Stimulated activated CD4-positive, alpha-beta T cell treated with anti-CD3 and anti-CD28 coated beads, Interleukin-4, amount 100 ng/mL, for 4 hours (primary cell): ENCODE results near the gene PLCB1.
"Not testable (repeated sequence)": the region's sequence is repeated elsewhere in the genome, so short reads cannot be mapped to it uniquely, and the experiment has no call there.

Experiments used
- DNase-seq, 2 experiments: peaks; one replicate each; pipeline ENCODE4 v3.0.0-alpha.2; 2020

PLCB1 gene

DNA sequence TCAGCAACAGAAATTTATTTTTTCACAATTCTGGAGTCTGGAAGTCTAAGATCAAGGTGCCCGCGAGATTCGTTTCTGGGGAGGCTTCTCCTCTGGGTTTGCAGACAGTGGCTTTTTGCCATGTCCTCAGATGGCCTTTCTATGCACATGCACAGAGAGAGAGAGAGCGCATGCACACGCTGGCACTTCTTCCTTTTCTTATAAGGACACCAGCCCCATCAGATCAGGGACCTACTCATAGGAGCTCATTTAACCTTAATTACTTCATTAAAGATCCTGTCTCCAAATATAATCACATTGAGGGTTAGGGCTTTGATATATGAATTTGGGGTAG lies 676.1 kb downstream of the PLCB1 start:
- DNase-seq: no peak

DNA sequence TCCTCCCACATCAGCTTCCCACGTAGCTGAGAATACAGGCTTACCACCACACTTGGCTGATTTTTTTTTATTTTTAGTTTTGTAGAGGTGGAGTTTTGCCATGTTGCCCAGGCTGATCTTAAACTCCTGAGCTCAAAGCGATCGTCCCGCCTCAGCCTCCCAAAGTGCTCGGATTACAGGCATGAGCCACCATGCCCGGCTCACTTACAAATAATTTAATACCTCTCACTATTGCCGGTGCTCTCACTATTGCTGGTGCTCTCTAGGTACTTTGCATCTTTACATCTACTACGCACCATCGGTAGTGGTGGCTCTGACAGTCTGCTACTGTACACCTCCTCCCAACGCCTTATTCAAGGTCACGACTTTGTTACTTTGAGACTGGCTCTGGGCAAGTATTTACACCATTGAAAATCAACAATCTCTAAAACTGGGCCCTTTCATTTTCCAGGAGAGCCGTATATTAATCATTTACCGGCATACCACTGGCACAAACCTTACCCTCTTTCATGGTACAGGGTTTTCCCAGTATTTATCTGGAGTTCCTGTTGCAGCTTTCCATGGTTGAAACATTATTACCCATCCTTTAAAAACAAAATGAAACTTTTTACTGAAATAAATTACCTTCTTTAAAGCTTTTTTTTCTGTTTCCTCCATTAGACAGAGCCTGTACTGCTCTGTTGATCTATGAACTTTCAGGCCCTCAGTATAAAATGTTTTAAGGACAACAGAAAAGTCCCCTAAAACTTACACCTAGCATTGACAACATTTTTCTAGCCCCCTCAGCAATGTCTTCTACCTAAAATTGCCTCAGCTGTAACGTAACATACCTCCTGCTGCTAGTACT lies 677.3 kb downstream of the PLCB1 start:
- DNase-seq: no peak

DNA sequence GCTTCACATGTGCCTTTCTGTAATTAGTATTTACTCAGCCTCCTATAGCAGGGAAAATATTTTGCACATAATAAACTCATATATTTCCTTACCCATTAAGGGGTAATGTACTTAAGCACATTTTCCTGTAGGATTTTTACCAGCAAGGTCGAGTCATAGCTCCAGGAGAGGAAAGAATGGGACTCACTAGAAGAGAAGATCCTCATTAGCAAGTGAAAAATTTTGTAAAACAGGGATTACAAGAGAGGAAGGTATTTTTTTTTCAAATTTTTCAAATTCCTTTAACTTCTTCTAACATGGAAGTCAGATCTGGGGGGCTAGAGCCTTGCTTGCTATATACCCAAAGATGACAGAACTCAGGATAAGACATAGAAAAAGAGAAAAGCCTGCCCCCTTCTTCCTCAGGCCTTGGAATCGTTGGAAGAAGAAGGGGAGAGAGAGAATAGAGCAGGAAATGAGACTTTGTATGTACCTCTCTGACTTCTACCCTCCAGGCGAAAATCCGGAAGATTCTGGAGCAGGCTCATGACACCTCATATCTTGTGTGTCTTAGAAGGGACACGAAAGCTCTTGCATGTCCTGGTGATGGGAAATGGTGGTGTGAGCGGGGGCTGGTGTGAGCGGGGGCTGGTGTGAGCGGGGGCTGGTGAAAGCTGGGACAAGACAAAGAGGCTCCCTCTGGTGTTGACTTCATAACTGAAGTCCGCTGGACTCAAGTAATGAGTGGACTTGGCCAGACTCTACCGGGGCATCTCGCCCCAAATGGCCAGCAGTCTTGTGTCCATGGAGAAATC lies 679.9 kb downstream of the PLCB1 start:
- no peak for DNase-seq

DNA sequence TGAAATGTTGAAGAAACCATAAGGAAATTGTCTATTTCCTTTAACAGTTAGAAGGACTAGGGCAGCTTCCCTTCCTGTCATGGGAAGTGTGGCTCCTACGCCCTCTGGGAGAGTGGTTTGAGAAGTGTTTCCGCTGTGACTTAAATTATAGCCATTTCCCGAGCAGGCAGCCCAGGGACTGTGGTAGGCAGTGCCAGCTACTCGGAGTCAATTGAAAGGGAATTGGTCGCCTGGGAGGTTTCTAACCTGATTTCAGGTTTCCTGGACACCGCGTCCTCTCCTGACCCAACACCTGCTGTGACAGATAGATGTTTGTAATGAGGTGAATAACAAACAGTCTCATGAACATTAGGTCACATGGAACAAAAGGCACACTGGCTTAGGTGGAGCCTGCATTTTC lies 680.8 kb downstream of the PLCB1 start:
- DNase-seq: no peak

DNA sequence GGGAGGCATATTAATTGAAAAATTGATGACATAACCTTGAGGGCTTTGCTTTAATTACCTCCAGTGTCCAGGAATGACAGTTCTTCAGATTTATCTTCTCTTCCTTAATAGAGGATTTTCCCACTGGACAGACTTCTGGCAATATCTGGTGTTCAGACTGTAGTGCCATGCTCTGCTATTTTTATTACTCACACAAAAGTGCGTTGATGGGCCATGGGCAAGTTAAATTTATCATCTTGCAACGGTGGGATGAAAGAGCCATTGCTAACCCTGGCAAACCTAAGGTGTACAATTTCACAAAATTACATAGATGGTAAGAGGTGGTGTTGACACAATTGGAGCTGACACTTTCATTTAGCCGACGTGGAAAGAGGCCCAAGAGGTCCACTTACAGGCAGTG lies 683.1 kb downstream of the PLCB1 start:
- no peak for DNase-seq

DNA sequence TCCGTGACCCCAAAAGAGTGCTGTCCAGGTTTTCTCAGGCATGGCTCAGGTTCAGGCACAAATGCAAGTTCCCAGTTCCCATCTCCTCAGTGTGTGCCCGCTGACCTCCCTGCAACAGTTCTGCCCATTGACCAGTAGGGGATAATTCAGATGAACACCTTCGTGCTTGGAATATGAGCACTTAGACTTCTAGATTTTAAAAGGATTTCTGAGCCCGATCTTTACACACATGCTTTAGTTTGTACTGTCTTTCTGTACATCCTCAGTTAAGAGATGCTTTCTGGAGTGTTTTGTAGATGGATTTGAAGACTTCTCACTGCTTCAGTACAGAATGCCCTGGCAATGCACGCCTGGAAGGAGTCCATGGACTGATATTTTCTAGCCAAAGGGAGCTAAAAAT lies 697.2 kb downstream of the PLCB1 start:
- no peak for DNase-seq

DNA sequence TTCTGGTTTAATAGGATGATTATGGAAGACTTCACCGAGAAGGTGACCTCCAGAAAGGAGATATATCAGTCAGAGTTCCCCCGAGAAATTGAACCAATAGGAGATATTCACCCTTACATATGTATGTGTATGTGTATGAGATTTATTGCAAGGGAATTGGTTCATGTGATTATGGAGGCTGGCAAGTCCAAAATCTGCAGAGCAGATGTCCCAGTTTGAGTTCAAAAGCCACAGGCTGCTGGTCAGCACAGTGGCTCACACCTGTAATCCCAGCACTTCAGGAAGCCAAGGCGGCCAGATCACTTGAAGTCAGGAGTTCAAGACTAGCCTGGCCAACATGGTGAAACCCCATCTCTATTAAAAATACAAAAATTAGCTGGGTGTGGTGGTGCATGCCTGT lies 702.2 kb downstream of the PLCB1 start:
- DNase-seq: not testable (repeated sequence)

DNA sequence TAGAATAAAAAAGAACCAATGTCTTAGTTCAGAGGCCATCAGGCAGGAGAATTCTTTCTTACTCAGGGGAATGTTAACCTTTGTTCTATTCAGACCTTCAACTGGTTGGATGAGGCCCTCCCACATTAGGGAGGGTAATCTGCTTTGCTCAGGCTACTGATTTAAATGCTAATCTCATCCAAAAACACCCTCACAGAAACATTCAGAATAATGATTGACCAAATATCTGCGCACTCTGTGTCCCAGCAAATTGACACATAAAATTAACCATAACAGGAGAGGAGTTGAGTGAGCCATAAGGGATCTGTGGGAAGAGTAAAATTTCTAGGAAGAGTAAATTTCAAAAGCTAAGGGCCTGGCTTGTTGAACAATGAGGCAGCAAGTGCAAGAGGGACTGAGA lies 702.8 kb downstream of the PLCB1 start:
- DNase-seq: no peak

DNA sequence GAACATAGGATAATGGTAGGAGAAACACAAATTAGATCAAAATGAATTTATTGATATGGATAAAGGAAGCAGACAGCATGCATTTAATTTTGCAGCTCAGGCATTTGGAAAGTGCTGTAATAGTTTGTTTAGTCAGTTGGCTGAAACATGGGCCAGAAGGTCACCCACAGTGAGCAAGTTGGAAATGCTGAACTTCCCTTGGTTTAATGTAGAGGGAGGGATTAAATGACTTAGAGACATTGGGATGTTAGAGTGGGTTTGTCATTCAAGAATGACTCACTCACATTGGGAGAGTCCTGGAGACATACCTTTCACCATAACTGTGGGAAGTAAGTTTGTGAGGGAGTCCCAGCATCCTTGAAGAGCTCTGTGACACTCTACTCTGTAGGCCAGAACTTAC lies 705.3 kb downstream of the PLCB1 start:
- DNase-seq: no peak

DNA sequence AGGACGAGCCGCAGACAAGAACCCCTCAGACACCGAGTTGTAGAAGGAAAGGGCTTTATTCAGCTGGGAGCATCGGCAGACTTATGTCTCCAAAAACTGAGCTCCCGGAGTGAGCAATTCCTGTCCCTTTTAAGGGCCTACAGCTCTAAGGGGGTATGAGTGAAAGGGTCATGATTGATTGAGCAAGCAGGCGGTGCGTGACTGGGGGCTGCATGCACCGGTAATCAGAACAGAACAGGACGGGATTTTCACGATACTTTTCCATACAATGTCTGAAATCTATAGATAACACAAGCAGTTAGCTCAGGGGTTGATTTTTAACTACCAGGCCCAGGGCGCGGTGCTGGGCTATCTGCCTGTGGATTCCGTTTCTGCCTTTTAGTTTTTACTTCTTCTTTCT lies 710.5 kb downstream of the PLCB1 start:
- no peak for DNase-seq

DNA sequence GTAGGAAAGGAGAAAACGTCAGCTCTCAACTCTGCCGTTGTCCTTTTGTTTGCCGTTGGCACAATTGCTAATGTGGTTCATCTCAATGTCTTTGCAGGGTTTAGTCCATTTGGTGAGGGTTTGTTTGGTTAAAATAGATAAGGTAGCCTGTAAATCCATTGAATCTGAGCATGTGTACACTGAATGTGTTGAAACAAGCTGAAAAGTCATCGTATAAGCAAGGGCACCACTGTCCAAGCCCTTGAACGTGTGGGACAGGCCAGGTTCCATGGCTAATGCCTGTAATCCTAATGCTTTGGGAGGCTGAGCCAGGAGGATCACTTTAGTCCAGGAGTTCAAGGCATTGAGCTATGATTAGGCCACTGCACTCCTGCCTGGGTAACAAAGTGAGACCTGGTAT lies 712.1 kb downstream of the PLCB1 start:
- DNase-seq: no peak

DNA sequence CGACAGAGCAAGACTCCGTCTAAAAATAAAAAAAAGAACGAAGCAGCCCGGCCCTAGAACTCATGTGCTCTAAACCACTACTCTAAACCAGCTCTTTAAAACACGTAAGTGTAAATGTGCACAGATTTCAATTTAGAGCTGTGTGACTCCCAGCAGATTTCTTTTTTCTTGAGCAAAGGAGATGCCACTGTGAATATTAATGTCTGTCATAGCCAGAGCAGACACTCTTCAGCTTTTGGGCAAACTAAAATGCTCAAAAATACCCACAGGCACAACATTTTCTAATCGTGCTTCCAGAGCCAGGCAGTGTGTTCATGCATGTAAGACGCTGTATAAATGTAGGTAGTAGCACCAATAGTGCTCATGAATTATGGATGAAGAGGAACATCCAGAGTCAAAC lies 717.9 kb downstream of the PLCB1 start:
- no peak for DNase-seq

DNA sequence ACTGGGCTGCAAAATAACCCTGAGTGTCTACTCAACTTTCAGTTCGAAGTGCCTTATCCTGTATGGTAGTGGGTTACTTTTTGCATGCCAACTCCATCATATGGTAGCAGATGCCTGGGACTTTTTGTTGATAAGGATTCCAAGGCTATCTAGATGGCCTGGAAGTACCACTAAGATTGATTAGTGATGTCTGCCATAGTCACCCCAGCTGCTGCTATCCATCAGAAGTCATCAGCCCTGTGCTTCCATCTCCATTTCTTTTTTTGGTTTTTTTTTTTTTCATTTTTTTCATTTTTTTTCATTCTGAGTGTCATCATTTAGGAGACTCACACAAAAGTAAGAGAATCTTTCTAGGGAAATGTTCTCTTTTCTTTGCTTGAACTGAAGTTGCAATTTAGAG lies 719.4 kb downstream of the PLCB1 start:
- DNase-seq: no peak

DNA sequence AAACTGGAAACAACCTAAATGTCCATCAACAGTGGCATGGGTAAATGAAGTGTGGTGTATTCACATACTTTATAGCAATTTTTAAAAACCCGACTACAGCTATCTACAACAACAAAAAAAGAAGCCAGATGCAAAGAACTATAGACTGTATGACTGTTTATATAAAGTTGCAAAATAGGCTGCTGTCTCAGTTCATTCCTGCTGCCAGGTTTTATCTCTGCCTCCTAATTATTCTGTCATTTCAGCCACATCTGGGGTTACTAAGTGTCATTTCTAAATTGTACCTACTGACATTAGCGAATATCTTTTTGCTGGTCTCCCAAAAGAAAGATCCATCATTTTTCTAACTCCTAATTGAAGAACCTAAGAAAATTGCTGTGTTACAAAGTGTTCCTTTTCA lies 719.9 kb downstream of the PLCB1 start:
- DNase-seq: not testable (repeated sequence)

DNA sequence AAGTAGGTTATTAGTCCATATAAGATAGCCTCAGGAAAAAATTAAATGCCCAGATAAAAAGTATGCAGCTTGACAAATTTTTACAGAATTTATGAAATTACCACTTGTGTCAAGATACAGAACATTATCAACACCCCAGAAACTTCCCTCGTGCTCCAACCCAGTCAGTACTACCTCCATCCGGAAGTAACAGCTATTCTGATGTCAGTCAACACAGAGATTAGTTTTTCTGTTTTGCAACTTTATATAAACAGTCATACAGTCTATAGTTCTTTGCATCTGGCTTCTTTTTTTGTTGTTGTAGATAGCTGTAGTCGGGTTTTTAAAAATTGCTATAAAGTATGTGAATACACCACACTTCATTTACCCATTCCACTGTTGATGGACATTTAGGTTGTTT lies 721.1 kb downstream of the PLCB1 start:
- not testable (repeated sequence) for DNase-seq

DNA sequence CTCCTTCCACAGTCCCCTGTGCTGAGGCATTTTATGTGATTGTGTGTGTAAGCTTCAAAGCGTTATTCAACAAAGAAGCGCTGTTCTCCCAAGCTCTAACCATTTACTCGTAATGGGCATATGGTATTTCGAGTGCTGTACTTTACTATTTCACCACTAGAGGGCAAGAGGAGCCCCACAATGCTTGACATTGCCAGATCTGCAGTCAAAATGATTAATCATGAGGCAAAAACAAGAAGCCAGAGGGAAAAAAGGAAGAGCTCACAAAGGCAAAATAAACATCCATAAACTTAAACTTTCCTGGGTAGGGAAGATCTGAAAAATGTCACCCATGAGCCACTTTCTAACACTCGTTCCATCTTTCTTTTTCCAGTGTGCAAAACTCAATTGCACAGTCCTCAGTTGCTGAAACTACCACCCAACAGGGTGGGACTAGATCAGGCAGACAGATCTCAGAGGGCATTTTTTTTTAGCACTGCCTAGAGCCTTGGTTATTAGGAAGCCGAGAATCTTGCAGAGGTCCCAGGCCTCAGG lies 721.8 kb downstream of the PLCB1 start:
- DNase-seq: no peak

DNA sequence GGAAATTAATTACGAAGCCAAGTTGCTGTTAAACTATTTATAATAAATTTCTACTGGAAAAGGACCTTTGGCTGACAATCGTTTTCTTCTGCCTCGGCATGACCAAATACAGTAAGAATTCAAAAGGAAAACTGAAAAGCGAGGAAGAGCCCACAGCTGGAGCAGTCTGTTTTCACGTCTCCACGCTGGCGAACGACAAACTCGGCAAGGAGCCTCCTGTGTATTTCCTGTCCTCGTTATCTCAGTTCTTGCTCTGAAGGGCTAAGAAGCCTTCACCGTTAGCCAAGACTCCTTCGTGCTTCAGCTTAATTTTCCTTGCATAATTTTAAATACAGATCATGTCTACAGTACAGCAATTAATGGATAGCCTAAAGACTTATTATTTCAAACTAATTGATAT lies 722.5 kb downstream of the PLCB1 start:
- no peak for DNase-seq

DNA sequence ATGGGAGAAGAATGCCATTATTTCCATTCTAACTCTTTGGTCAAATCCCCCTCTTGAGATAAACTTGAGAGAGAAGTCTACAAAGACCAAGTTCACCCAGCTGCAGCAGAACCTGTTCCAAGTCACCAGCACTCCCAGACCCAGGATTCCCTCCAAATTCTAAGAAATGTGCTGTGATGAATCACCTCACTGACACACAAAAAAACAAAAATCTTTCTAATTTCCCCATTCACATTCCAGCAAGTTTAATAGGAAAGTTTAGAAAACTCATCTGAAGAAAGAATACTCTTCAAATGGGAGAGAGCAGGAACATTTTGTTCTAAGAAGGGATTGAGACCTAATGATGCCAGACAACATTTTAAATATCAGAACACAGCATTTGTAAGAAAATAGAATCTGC lies 723.2 kb downstream of the PLCB1 start:
- no peak for DNase-seq

DNA sequence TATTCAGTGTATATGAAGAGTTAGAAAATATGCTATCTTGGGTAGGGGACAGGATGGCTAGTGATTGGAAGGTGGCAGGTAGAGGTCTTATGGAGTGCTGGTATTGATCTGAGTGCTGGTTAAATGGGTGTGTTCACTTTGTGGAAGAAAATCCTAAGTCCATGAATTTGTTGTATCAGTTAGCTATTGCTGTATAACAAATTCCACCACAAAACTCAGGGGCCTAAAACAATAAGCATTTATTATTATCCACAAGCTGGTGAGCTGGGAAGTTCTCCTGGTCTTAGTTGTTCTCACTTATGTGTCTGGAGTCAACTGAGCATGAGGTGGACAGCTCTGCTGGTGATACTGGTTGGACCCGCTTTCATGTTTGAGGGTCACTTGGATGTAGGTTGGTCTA lies 724.6 kb downstream of the PLCB1 start:
- no peak for DNase-seq

DNA sequence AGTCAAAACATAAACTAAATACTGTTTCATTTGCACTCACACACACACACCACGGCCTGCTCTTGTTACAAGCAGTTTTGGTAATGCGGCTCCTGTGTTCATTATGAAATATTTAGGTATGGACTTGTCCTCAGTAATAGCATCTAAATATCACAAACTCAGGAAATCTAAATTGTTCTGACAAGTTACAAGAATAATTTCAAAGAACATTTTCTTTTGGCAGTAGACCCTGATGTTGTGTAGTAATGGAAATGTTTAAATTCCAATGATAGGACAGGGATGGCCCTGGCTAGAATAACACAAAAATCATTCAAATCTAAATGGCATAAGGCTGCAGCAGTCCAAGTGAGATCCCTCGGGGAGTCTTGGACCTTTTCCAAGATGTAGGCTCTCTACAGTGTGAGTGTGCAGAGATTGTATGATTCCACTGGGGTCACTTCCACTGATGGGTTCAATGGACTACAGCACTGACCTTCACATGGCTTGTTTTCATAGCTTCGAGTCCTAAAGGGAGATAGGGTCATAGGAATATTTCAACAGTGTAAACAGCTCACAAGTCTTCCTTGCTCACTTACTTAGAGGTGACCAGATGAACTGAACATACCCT lies 726.2 kb downstream of the PLCB1 start:
- no peak for DNase-seq

DNA sequence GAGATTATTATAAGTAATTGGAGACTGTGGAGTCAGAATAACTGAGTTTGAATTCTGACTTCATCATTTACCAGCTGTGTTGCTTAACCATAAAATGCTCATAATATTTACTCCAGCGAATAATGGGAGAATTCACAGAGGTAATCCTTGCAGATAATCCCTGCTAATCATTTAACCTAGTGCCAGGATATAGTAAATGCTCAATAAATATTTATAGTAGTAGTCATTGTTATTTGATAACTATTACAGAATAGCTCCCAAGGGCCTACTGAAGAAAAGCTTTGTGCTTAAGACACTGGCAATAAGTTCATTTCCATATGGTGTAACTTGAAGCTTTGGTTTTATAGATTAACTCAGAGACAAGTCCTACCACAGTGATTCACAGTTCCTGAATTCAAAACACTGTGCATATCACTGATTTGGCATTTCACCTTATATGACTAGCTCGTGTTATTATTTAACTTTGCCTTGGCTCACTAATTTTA lies 728.0 kb downstream of the PLCB1 start:
- no peak for DNase-seq

DNA sequence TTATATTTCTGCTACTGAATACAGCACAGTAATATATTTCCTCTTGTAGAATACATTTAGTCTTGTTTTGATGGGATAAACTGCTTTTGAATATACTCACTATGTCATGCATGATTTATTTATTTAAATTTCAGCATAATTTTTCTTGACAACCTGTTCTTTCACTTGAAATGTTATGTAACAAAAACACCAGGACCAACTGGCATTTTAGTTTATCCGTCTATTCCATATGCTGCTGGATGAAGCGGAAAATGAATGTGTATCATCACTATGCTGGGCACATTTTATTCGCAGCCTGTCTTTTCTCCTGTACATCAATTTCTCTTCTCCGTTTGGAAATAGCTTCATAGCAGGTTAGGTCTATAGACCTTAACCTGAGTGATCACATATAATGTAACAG lies 730.0 kb downstream of the PLCB1 start:
- no peak for DNase-seq

DNA sequence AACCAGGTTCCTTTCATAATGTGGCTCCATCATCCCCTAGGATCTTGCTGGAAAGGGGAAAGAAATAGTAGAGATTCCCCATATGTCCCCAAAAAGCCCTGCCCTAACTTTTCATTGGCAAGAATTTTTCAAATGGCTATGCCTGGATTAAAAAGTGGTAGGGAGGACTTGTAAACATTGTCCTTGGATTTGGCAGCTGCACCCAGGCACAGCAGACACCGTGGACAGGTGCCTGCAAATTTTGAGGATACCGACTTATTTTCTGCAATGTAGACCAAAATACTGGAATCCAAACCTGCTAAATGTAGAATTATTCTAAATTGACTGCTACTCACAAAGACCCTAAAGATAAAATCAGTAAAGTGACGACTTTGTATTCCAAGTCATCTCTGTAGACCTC lies 733.6 kb downstream of the PLCB1 start:
- no peak for DNase-seq
